A549 treated with AZD9567 at 1 μM for 4 hours (cell line): ENCODE data around the gene TMC3. TPM values are rescaled to one million over a fixed set of nuclear protein-coding genes. Genes with fewer than 3 reads are reported as not detected.

Experiments
- total RNA-seq: library from RNA; stranded (reverse); fragments of 200-300 nt; extraction: Qiagen RNA extraction; gene quantifications from 5 replicates; pipeline ENCODE4 v1.2.3, GENCODE V29; 2022; ENCODE audit not compliant: insufficient read depth

TMC3 gene
- total RNA-seq, result not detected in 5 replicates

DNA sequence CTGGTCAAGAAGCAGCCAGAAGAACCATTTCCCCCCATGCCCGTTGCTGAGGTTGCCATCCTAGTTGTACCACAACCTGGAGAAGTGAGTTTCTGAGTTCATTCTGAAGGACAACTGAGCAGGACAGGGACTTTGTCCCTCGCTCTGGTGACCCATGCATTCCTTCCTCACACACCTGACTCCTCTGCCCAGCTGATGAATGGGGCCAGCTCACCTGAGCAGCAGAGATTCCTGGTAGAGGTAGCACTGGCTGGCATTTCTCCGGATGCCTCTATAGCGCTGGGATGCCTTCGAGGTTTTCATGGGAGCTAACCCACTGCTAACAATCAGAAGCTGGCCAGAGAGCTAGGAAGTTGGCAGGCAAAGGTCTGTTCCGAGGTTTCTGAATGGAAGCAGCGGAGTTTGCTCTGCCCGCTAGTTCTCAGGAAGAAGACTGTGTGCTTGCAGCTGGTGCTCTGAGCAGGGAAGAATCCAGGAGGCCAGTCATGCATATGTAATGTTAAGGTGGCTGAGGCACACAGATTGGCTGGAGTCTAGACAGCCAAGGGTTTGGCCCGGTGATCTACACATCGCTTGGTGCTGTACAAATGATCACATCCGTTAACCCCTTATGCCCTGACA is at the start of gene TMC3:
Gene TMC3, minus strand, starts transcription at position 439 of the 621 bp plus-strand sequence. Its CDS starts 136 bp downstream, at position 303.

DNA sequence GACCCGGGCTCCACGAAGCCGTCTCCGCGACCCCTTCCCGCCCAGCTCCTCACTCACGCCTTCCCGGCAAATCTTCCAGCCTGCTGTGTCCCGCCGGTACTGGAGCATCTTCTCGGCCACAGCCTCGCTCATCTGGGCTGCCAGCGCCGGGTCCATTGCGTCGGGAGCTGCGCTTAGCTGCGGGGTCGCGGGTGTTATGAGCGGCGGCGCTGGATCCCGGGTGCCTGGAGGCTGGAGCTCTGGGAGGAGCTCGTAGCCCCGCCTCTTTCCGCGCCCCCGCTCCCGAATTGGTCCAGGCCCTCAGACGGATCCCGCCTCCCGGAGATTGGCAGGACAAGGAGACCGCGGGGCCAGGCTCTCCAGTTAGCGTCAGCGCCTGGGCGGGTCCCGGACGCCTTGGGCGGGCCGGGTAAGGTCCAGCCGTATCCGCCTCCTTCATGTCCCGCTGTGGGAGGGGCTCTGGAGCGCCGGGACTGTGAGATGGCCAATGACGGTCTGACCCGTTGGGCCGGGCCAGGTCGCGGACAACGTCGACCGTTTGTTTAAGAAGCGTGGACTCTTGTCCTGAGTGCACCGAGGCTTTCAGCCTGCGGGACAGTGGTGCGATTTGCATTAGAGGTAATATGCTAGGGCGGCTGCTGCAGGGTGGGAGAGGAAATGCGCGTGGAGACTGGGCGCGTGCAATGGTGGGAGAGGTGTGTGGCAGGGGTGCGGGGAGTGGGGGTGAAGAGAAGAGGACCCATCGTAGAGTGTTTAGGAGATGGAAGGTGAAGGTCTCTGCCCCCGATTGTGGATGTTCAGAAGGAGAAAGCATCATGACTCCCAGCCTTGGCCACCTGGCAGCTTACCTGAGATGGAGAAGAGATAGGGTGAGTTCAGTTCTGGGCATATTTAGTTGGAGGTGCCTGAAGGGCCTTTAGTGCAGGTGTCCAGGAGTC is 49.8 kb downstream of the TMC3 start, which contains the start of gene STARD5:
Gene STARD5, minus strand, starts transcription at position 198 of the 938 bp plus-strand sequence. Its CDS starts 42 bp downstream, at position 156.

Other genes starting within 250 kb of the TMC3 start
- not detected in 5 replicates for gene CFAP161, start 239.9 kb downstream of the TMC3 start, total RNA-seq
- 0.07 to 0.26 TPM (median 0.23 TPM) in 4 of 5 replicates, not detected in the other for gene IL16, start 177.3 kb downstream of the TMC3 start, total RNA-seq
- gene STARD5, start 50.1 kb downstream of the TMC3 start, total RNA-seq, result 2.0 to 3.4 TPM (median 2.1 TPM) in 5 replicates